Activated T-cell treated with anti-CD3 and anti-CD28 coated beads, Interleukin-2, amount 50 U/mL, for 4 hours (primary cell): ENCODE results near the gene MLH1. TPM values are rescaled to one million over a fixed set of nuclear protein-coding genes. Genes with fewer than 3 reads are reported as not detected.
"Not testable (repeated sequence)": the region's sequence is repeated elsewhere in the genome, so short reads cannot be mapped to it uniquely, and the experiment has no call there.

Source experiments
- ATAC-seq, 2 donors: fragments of 200-7000 bp; cut with Tn5 transposase; one replicate each; pipeline ENCODE4 v1.10.0; 2021
- DNase-seq: peaks from one replicate; pipeline ENCODE4 v3.0.0-alpha.2; 2020
- H3K27me3 Mint-ChIP-seq: one replicate; pipeline ENCODE4 v1.8.0; 2021; ENCODE audit warnings: low read depth, mixed read lengths
- H3K36me3 Mint-ChIP-seq: one replicate; pipeline ENCODE4 v1.8.0; 2022; ENCODE audit warnings: mixed read lengths; ENCODE audit not compliant: insufficient read depth
- H3K4me1 Mint-ChIP-seq: one replicate; pipeline ENCODE4 v1.8.0; 2021; ENCODE audit warnings: low read depth, mixed read lengths
- H3K4me3 Mint-ChIP-seq: one replicate; pipeline ENCODE4 v1.8.0; 2021; ENCODE audit warnings: mild to moderate bottlenecking, moderate library complexity, mixed read lengths
- H3K9me3 Mint-ChIP-seq: one replicate; pipeline ENCODE4 v1.8.0; 2021; ENCODE audit warnings: mixed read lengths
- total RNA-seq, 3 donors: library from RNA; stranded (reverse); gene quantifications; one replicate each; pipeline ENCODE4 v1.2.1, GENCODE V29; 2021

The MLH1 gene
- total RNA-seq = 10 to 100 TPM; 50.7 to 63.9 (median 56.2) TPM

DNA sequence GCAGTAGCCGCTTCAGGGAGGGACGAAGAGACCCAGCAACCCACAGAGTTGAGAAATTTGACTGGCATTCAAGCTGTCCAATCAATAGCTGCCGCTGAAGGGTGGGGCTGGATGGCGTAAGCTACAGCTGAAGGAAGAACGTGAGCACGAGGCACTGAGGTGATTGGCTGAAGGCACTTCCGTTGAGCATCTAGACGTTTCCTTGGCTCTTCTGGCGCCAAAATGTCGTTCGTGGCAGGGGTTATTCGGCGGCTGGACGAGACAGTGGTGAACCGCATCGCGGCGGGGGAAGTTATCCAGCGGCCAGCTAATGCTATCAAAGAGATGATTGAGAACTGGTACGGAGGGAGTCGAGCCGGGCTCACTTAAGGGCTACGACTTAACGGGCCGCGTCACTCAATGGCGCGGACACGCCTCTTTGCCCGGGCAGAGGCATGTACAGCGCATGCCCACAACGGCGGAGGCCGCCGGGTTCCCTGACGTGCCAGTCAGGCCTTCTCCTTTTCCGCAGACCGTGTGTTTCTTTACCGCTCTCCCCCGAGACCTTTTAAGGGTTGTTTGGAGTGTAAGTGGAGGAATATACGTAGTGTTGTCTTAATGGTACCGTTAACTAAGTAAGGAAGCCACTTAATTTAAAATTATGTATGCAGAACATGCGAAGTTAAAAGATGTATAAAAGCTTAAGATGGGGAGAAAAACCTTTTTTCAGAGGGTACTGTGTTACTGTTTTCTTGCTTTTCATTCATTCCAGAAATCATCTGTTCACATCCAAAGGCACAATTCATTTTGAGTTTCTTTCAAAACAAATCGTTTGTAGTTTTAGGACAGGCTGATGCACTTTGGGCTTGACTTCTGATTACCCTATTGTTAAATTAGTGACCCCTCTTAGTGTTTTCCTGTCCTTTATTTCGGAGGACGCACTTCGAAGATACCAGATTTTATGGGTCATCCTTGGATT is at the start of gene MLH1:
MLH1 (plus strand) TSS at position 193 of the 958 bp plus-strand sequence; CDS start at position 223, 30 bp downstream.
- no peaks in the 10 kb centered on the region for H3K9me3 Mint-ChIP-seq
- ATAC-seq = peak; percentile 89 to 91

GRCh38 chr3:36943601-36944000 is 49.7 kb upstream of the MLH1 start:
- H3K4me1 Mint-ChIP-seq = peaks cover 20% of the 10 kb centered on the region
- ATAC-seq (no peak), DNase-seq (no peak)
- H3K4me3 Mint-ChIP-seq = peak overlapping the region; percentile 77
- H3K27me3 Mint-ChIP-seq = no peaks in the 10 kb centered on the region
- peaks cover 3% of the 10 kb centered on the region for H3K36me3 Mint-ChIP-seq
- peaks cover 8% of the 10 kb centered on the region for H3K9me3 Mint-ChIP-seq

More for the DNA sequence above, at the start of gene MLH1:
- H3K36me3 Mint-ChIP-seq = peaks cover 26% of the 10 kb centered on the region
- DNase-seq = peak; percentile 98
- peaks cover 44% of the 10 kb centered on the region for H3K4me1 Mint-ChIP-seq
- no peak within 1 kb of the TSS for H3K4me3 Mint-ChIP-seq
- H3K27me3 Mint-ChIP-seq = no peaks in the 10 kb centered on the region

DNA sequence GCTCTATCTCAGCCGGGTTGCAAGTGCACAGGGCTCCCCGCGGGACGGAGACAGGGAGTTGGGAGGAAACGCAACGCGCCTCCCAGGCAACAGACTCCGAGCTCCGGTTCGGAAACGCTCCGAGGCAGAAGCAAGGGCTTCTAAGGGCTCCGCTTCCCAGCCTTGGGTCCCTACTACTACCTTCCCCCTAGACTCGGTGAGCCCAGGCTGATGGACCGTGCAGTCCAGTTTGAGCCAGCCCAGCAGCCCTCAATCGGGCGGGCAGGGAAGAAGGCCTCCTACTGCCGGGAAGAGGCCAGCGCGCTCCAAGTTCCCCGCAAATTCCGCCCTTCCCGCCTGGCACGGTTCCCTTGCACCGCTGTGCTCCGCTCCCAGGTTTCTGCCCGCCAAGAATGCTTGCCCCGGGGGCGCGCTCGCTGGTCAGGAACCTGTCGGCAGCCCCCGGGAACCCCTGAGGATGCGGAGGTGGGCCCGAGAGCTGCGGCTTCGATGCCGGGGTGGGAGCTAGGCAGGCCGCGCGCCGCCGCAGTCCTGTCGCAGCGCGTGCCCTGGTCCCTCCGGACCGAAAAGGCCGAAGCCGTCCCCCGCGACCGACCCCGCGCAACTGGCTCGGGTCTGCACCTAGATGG is 49.2 kb upstream of the MLH1 start:
- Mint-ChIP-seq H3K9me3 (peaks cover 8% of the 10 kb centered on the region), H3K27me3 (no peaks in the 10 kb centered on the region), H3K4me3 (peak overlapping the region; percentile 77), H3K4me1 (peaks cover 23% of the 10 kb centered on the region), H3K36me3 (peaks cover 3% of the 10 kb centered on the region)
- ATAC-seq = peak; percentile 58 to 70
- DNase-seq = peak; percentile 22

- H3K4me3 Mint-ChIP-seq = peak within 1 kb of the TSS; percentile 80
- ATAC-seq (peak; percentile 91 to 92), DNase-seq (peak; percentile 80)
- H3K9me3 Mint-ChIP-seq = peaks cover 8% of the 10 kb centered on the region
- peaks cover 26% of the 10 kb centered on the region for H3K4me1 Mint-ChIP-seq
- no peaks in the 10 kb centered on the region for H3K27me3 Mint-ChIP-seq
- peaks cover 3% of the 10 kb centered on the region for H3K36me3 Mint-ChIP-seq
These were observed 48.6 kb upstream of the MLH1 start, which contains the start of gene TRANK1 for GRCh38 chr3:36944641-36945270. TSS of gene TRANK1 (minus strand) at chr3:36945054. CDS start at chr3:36944809, 245 bp downstream.

- peaks cover 26% of the 10 kb centered on the region for H3K4me1 Mint-ChIP-seq
- DNase-seq (no peak), ATAC-seq (no peak)
These were observed 47.9 kb upstream of the MLH1 start for GRCh38 chr3:36945333-36945980.

GRCh38 chr3:36947814-36948213 is 45.5 kb upstream of the MLH1 start:
- not testable (repeated sequence) for ATAC-seq, H3K27me3 Mint-ChIP-seq, H3K9me3 Mint-ChIP-seq, H3K4me3 Mint-ChIP-seq, H3K36me3 Mint-ChIP-seq, DNase-seq
- peaks cover 19% of the 10 kb centered on the region for H3K4me1 Mint-ChIP-seq

More at GRCh38 chr3:36945333-36945980, 47.9 kb upstream of the MLH1 start:
- Mint-ChIP-seq H3K4me3 (peak overlapping the region; percentile 80), H3K27me3 (no peaks in the 10 kb centered on the region), H3K36me3 (peaks cover 2% of the 10 kb centered on the region), H3K9me3 (peaks cover 8% of the 10 kb centered on the region)

DNA sequence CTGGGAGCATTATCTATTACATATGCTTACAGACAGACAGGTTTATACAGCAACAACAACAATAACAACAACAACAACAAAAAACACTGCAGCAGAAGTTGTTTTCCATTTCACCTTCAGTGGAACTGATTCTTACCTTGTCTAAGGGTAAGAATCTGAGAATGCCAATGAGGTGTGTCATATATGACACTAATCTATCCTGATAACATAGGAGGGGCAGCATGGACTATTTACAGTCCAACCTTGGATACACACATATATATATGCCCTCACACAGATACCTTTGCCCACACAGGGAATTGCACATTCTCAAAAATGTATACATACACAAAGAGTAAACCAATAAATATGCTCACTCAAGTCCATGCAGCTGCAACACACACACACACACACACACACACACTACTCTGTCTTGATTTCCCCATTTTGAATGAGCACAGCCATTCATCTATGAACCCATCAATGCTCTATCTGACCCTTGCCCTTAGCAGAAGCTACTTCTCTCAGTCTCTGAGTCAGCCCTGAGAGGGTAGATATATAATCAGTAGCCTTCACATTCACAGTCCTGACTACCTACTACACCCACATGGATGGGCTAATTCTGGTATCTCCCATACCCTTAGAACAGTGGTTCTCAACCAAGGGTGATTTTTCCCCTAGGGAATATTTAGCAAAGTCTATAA is 38.7 kb upstream of the MLH1 start:
- Mint-ChIP-seq H3K27me3 (no peaks in the 10 kb centered on the region), H3K9me3 (no peaks in the 10 kb centered on the region), H3K4me1 (peaks cover 14% of the 10 kb centered on the region), H3K36me3 (no peaks in the 10 kb centered on the region), H3K4me3 (no peak overlapping the region)
- ATAC-seq (no peak), DNase-seq (no peak)

- H3K4me1 Mint-ChIP-seq = peaks cover 14% of the 10 kb centered on the region
- DNase-seq = no peak
- H3K27me3 Mint-ChIP-seq = no peaks in the 10 kb centered on the region
- H3K36me3 Mint-ChIP-seq = no peaks in the 10 kb centered on the region
- no peak for ATAC-seq
- H3K4me3 Mint-ChIP-seq = no peak overlapping the region
- H3K9me3 Mint-ChIP-seq = no peaks in the 10 kb centered on the region
These were observed 37.2 kb upstream of the MLH1 start for GRCh38 chr3:36956155-36956554.

DNA sequence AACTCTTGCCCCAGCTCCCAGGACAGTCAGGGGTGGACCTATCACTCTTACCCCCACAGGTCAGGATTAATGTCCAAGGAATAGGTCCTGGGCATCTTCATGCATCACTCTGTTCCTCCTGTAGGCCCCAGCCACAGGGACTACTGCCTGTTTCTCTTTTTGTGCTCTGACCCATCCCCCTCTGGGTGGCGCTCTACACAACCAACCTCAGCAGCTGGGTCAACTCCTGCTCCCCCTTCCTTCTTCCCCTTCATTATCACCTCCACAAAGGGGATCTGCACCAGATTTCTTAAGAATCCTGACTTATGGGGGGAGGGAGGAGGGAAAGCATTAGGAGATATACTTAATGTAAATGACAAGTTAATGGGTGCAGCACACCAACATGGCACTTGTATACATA is 36.3 kb upstream of the MLH1 start:
- H3K9me3 Mint-ChIP-seq = no peaks in the 10 kb centered on the region
- ATAC-seq = no peak
- H3K4me1 Mint-ChIP-seq = peaks cover 14% of the 10 kb centered on the region
- no peak for DNase-seq
- H3K36me3 Mint-ChIP-seq = no peaks in the 10 kb centered on the region
- H3K27me3 Mint-ChIP-seq = no peaks in the 10 kb centered on the region
- H3K4me3 Mint-ChIP-seq = no peak overlapping the region

- no peaks in the 10 kb centered on the region for H3K9me3 Mint-ChIP-seq
- H3K36me3 Mint-ChIP-seq = no peaks in the 10 kb centered on the region
- ATAC-seq = peak; percentile 77 to 80
- no peak overlapping the region for H3K4me3 Mint-ChIP-seq
- peaks cover 14% of the 10 kb centered on the region for H3K4me1 Mint-ChIP-seq
- H3K27me3 Mint-ChIP-seq = no peaks in the 10 kb centered on the region
- DNase-seq = no peak
These were observed 35.2 kb upstream of the MLH1 start for GRCh38 chr3:36957862-36958686.

GRCh38 chr3:36959821-36960220 is 33.5 kb upstream of the MLH1 start:
- Mint-ChIP-seq H3K9me3 (no peaks in the 10 kb centered on the region), H3K4me3 (no peak overlapping the region)

DNA sequence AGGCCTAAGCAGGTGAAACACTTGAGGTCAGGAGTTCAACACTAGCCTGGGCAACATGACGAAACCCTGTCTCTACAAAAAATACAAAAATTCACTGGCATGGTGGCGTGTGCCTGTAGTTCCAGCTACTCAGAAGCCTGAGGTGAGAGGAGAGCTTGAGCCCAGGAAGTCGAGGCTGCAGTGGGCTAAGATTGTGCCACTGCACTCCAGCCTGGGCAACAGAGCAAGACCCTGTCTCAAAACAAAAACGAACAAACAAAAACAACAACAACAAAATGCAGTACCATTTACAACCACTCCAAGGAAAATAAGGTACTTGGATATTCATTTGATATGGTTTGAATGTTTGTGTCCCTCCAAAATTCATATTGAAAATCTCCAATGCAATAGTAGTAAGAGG is 32.8 kb upstream of the MLH1 start:
- Mint-ChIP-seq H3K4me3 (no peak overlapping the region), H3K36me3 (no peaks in the 10 kb centered on the region), H3K9me3 (no peaks in the 10 kb centered on the region), H3K27me3 (no peaks in the 10 kb centered on the region), H3K4me1 (peaks cover 14% of the 10 kb centered on the region)
- ATAC-seq = no peak
- no peak for DNase-seq

More at GRCh38 chr3:36959821-36960220, 33.5 kb upstream of the MLH1 start:
- Mint-ChIP-seq H3K36me3 (no peaks in the 10 kb centered on the region), H3K4me1 (peaks cover 14% of the 10 kb centered on the region), H3K27me3 (no peaks in the 10 kb centered on the region)
- ATAC-seq (no peak), DNase-seq (no peak)

- not testable (repeated sequence) for DNase-seq, H3K4me1 Mint-ChIP-seq, ATAC-seq, H3K36me3 Mint-ChIP-seq, H3K9me3 Mint-ChIP-seq, H3K4me3 Mint-ChIP-seq, H3K27me3 Mint-ChIP-seq
These were observed 30.3 kb upstream of the MLH1 start for GRCh38 chr3:36963008-36963407.
